ENCODE results near the gene SLC4A2. TPM values are rescaled to one million over a fixed set of nuclear protein-coding genes. Genes with fewer than 3 reads are reported as not detected.

Gene SLC4A2
- total and polyA plus RNA-seq, 2 of the 8 experiments (the other 6 are each of a cell fraction or from before 2014, with no cell fraction given): 72.6 to 147 TPM

DNA sequence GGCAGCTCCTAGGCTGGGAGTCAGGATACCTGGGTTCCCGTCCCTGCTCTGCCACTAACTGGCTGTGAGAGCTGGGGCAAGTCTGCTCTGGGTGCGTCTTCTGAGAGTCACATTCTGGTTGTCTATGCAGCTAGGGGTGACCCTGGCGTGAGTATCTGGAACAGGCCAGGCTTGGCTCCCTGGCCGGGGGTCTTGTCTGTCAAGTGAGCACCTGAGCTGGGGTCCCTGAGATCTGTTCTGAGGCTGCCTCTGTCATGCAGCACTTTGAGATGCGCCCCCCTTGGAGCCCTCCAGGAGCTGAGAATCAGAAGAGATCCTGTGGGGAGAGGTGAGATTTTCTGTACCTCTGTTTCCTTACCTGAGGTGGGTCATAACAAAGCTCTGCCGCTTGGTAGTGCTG, 34.4 kb downstream of the SLC4A2 start:
- no peak overlapping the region for H4K5ac ChIP-seq (ENCODE audit: insufficient read length, low read depth, low read length)
- H2BK120ac ChIP-seq (replicated peaks; ENCODE audit: low read depth, low read length): no peak overlapping the region
- FAIRE-seq: no peak
- H4K20me1 ChIP-seq (replicated peaks in 1 of 2; ENCODE audit: control insufficient read depth in 1 of 2, insufficient read depth in 2 of 2, low read length in 2 of 2): peaks cover 43 to 56% of the 10 kb centered on the region in 2 experiments
- POLR2A ChIA-PET (ENCODE audit: partially characterized antibody): no interaction called here
- H3K9me3 ChIP-seq (ENCODE audit: insufficient read depth in 2 of 2, low read depth in 1 of 2, low read length in 1 of 2): no peaks in the 10 kb centered on the region
- WGBS, 2 experiments (ENCODE audit: extremely low coverage in 1 of 2, insufficient coverage in 1 of 2, insufficient read length in 1 of 2, insufficient replicate concordance in 2 of 2, low coverage in 1 of 2, low lambda C conversion rate in 2 of 2, missing lambda C conversion rate in 1 of 2): 82% methylated on average over 6 of the region's 6 CpGs; no CpG with 5 or more reads in 1 of the 2 experiments
- H3K27me3 ChIP-seq (replicated peaks in 1 of 4; ENCODE audit: control insufficient read depth in 3 of 4, extremely low read depth in 1 of 4, insufficient read depth in 3 of 4, low read length in 3 of 4): peaks cover 0 to 4% (median 0%) of the 10 kb centered on the region in 4 experiments; a peak in 2 of 7 replicates
- H3K27ac ChIP-seq (ENCODE audit: low read depth, low read length): no peak overlapping the region
- no peak overlapping the region for H3K18ac ChIP-seq (ENCODE audit: extremely low read depth, low read length)
- no peaks in the 10 kb centered on the region for H3K36me3 ChIP-seq (ENCODE audit: control insufficient read depth in 2 of 4, insufficient read depth in 4 of 4, low read length in 3 of 4)
- no peaks in the 10 kb centered on the region for H3K23me2 ChIP-seq (ENCODE audit: low read depth, low read length)
- no peak overlapping the region for H3K23ac ChIP-seq (ENCODE audit: insufficient read length)
- no peak overlapping the region for H3K14ac ChIP-seq (ENCODE audit: insufficient read length)
- no peak overlapping the region for H2AK5ac ChIP-seq (ENCODE audit: low read depth, low read length)
- H3K9ac ChIP-seq (replicated peaks in 1 of 4; ENCODE audit: extremely low read depth in 1 of 4, low read depth in 3 of 4, low read length in 3 of 4): no peak overlapping the region
- peaks cover 3 to 16% (median 11%) of the 10 kb centered on the region in 4 experiments for H3K4me1 ChIP-seq (replicated peaks in 1 of 4; ENCODE audit: control insufficient read depth in 3 of 4, insufficient read depth in 4 of 4, low read length in 3 of 4)
- H4K91ac ChIP-seq (replicated peaks; ENCODE audit: insufficient read length, low read length): no peak overlapping the region
- DNase-seq (ENCODE audit: low read depth in 1 of 2, low spot score in 2 of 2): no peak
- no peak overlapping the region for H3K56ac ChIP-seq (replicated peaks; ENCODE audit: insufficient read length, low read depth, low read length)
- H3K4me3 ChIP-seq (ENCODE audit: extremely low read depth in 1 of 4, insufficient read depth in 2 of 4, low read depth in 3 of 4, low read length in 4 of 4): no peak overlapping the region
- H2AFZ ChIP-seq (ENCODE audit: low read length): no peak overlapping the region
- TF ChIP-seq MAFK (IDR thresholded peaks at IDR 0.05; ENCODE audit: low read depth, low read length) (no peak), BACH1 (IDR thresholded peaks at IDR 0.05; ENCODE audit: low read length) (no peak)
- no peak overlapping the region for H2BK12ac ChIP-seq (ENCODE audit: low read depth, low read length)
- peaks cover 11 to 86% of the 10 kb centered on the region in 2 experiments; a peak in 3 of 4 replicates for H3K79me2 ChIP-seq (ENCODE audit: control insufficient read depth in 1 of 2, insufficient read depth in 2 of 2, low read length in 2 of 2)
- H3K4ac ChIP-seq (replicated peaks; ENCODE audit: insufficient read length, low read depth, low read length): no peak overlapping the region
- H2BK15ac ChIP-seq (ENCODE audit: low read length): no peak overlapping the region
- H3K4me2 ChIP-seq (ENCODE audit: insufficient read depth in 1 of 2, low read depth in 2 of 2, low read length in 2 of 2): no peak overlapping the region
- CTCF ChIA-PET (ENCODE audit: partially characterized antibody): interaction anchor here (1.0 to 15.1 kb wide), 11 partner anchors 9 to 105 kb away, joined by 3 to 448 read pairs (median 4); no protein-coding TSS in a partner anchor
- no peak overlapping the region for H4K8ac ChIP-seq (ENCODE audit: extremely low read depth, insufficient read depth, low read length)
- no peak overlapping the region for H2BK20ac ChIP-seq (ENCODE audit: low read length)
- H3K79me1 ChIP-seq (ENCODE audit: low read depth, low read length): peaks cover 18% of the 10 kb centered on the region; the same call in 1 of the 2 replicates
- H2BK5ac ChIP-seq (ENCODE audit: low read depth, low read length): no peak overlapping the region

Measured in H1 (cell line).